RWPE2 (cell line): ENCODE measurements around the gene MICAL2.
"Not testable (repeated sequence)": the region's sequence is repeated elsewhere in the genome, so short reads cannot be mapped to it uniquely, and the experiment has no call there.

ENCODE experiments used
- ATAC-seq: fragments of 200-7000 bp; cut with Tn5 transposase; 3 replicates; pipeline ENCODE4 v1.9.1; 2021; ENCODE audit warnings: low read depth
- DNase-seq: peaks from one replicate; pipeline ENCODE4 v3.0.0-alpha.2; 2020; ENCODE audit warnings: low spot score
- H3K27ac ChIP-seq: fragments of 450-650 bp; 2 replicates; pipeline ENCODE4 v1.5.1; 2017; ENCODE audit warnings: mild to moderate bottlenecking; ENCODE audit not compliant: poor library complexity, severe bottlenecking
- H3K27me3 ChIP-seq: fragments of 250-450 bp; sonication (Bioruptor Pico); 2 replicates; pipeline ENCODE4 v1.5.1; 2021; ENCODE audit warnings: mild to moderate bottlenecking, moderate library complexity; ENCODE audit not compliant: insufficient read depth, poor library complexity, severe bottlenecking
- H3K36me3 ChIP-seq: fragments of 250-450 bp; sonication (Bioruptor Pico); 2 replicates; pipeline ENCODE4 v1.5.1; 2020; ENCODE audit warnings: low read depth, mild to moderate bottlenecking, moderate library complexity
- H3K4me1 ChIP-seq: fragments of 250-450 bp; sonication (Bioruptor Pico); 2 replicates; pipeline ENCODE4 v1.5.1; 2021; ENCODE audit warnings: mild to moderate bottlenecking, moderate library complexity; ENCODE audit not compliant: insufficient read depth, poor library complexity, severe bottlenecking
- H3K4me3 ChIP-seq: fragments of 250-450 bp; sonication (Bioruptor Pico); 2 replicates; pipeline ENCODE4 v1.5.1; 2021; ENCODE audit warnings: mild to moderate bottlenecking, moderate library complexity; ENCODE audit not compliant: severe bottlenecking
- H3K9me3 ChIP-seq: fragments of 250-450 bp; sonication (Bioruptor Pico); 2 replicates; pipeline ENCODE4 v1.5.1; 2021; ENCODE audit warnings: mild to moderate bottlenecking, moderate library complexity; ENCODE audit not compliant: severe bottlenecking
- CTCF ChIP-seq: fragments of 450-650 bp; IDR thresholded peaks from one replicate; pipeline ENCODE4 v1.5.1; 2017; ENCODE audit warnings: mild to moderate bottlenecking, moderate library complexity; ENCODE audit not compliant: poor library complexity, severe bottlenecking

MICAL2 gene

DNA sequence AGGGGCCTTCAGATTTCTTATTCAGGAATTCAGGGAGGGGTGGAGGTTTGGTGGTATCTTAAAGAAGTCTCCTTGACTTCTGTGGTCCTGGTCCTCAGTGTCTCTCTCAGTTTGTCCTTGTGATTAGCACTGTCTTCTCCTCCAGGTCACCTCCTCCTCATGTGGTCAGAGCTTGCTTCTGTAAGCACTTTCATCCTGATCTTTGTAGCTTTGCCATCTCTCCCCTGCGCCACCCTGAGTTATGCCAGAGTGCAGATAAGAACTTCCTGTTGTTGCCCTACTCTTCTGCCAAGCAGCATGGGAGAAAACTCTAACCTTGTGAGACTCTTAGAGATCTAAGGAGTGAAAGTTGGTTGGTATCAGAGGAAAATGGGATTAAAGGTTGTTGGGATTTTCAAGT is 30.9 kb downstream of the MICAL2 start:
- no peak for TF ChIP-seq CTCF
- no peak for ATAC-seq
- H3K4me3 ChIP-seq: no peak overlapping the region

DNA sequence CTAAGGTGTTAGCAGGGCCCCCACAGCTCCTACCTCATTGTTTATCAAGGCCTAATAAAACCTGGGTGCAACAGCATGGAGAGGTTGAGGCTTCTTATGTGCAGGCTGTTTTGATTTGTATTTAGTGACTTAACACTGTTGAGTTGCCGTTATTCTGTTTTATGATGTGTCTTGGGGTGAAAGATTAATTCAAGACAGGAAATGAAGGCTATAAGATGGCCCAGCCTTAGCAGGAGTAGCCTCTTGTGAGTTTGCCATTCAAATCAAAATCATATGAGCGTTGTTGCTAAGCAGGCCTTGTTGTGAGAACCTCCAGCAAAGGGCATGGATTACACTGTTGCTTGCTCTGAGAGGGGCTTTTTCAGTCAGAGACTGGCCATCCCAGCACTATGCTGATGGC is 31.8 kb downstream of the MICAL2 start:
- no peak overlapping the region for H3K4me3 ChIP-seq
- H3K27me3 ChIP-seq: no peaks in the 10 kb centered on the region
- TF ChIP-seq CTCF: no peak
- no peaks in the 10 kb centered on the region for H3K9me3 ChIP-seq
- peaks cover 96% of the 10 kb centered on the region for H3K36me3 ChIP-seq
- H3K27ac ChIP-seq: peak overlapping the region; percentile 37
- no peak for ATAC-seq
- DNase-seq: no peak
- no peaks in the 10 kb centered on the region for H3K4me1 ChIP-seq

More for the DNA sequence above, 30.9 kb downstream of the MICAL2 start:
- DNase-seq: no peak
- H3K27ac ChIP-seq: peak overlapping the region; percentile 37
- H3K27me3 ChIP-seq: no peaks in the 10 kb centered on the region
- H3K9me3 ChIP-seq: no peaks in the 10 kb centered on the region
- no peaks in the 10 kb centered on the region for H3K4me1 ChIP-seq
- peaks cover 98% of the 10 kb centered on the region for H3K36me3 ChIP-seq

DNA sequence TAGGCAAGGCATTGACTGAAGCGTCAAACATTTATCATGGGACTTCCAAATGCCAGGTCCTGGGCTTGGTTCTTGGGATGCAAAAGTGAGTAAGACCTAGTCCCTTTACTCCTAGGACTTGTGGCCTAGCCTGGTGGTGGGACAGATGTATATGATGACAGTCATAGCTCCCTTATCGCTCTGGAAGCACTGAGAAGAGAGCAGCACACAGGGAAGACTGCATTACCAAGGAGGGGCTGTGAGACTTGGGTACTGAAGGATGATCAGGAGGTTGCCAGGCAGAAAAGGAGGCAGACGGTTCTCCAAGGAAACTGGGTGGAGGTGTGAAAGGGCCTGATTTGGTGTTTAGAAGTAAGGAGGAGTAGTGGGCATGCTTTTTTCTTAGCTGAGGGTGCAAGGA is 32.5 kb downstream of the MICAL2 start:
- H3K4me1 ChIP-seq: no peaks in the 10 kb centered on the region
- H3K9me3 ChIP-seq: no peaks in the 10 kb centered on the region
- peak overlapping the region; percentile 37 for H3K27ac ChIP-seq
- no peak for ATAC-seq
- H3K4me3 ChIP-seq: no peak overlapping the region
- no peaks in the 10 kb centered on the region for H3K27me3 ChIP-seq
- TF ChIP-seq CTCF: no peak
- DNase-seq: no peak
- peaks cover 96% of the 10 kb centered on the region for H3K36me3 ChIP-seq

DNA sequence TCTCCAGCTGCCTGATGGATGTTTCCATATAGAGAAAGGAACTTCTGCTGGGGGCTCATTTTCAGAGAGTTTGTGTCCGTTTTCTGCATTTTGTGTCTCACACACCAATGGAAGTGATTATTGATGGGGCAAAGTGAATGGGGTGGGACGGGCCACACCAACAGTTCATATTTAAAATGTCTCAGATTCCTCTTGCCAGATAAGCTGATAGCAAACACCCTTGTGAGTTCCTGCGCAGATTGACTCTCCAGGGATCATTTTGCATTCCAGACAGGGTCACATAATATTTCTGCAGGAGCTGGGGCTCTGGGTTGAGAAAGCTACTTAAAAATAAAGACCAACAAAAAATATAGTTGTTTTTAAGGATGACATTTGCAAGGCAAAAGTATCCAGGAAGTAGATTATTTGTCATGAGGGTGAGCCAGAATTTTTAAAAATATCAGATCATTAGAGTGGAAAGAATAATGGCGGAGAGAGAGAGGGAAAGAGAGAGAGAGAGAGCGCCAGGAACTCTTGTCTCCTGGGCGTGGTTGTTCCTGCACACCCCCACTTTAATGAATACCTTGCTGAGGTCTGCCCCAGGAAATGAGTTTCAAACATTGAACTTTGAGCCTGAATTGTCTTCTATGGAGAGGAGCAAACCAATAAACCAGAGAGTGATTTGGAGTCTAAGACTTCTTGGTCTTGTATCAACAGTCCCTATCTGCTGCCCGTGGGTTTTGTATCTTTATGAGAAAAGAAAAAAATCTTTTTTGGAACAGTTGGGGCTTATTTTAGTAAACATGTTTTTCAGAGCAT is 33.3 kb downstream of the MICAL2 start:
- H3K9me3 ChIP-seq: no peaks in the 10 kb centered on the region
- H3K4me1 ChIP-seq: no peaks in the 10 kb centered on the region
- no peak for TF ChIP-seq CTCF
- peak overlapping the region; percentile 37 for H3K27ac ChIP-seq
- H3K27me3 ChIP-seq: no peaks in the 10 kb centered on the region
- no peak overlapping the region for H3K4me3 ChIP-seq
- peaks cover 93% of the 10 kb centered on the region for H3K36me3 ChIP-seq
- ATAC-seq: no peak
- no peak for DNase-seq

- Histone ChIP-seq H3K9me3 (no peaks in the 10 kb centered on the region), H3K36me3 (peaks cover 93% of the 10 kb centered on the region), H3K27me3 (no peaks in the 10 kb centered on the region), H3K4me3 (no peak overlapping the region), H3K4me1 (no peaks in the 10 kb centered on the region), H3K27ac (peak overlapping the region; percentile 37)
- no peak for DNase-seq
- no peak for ATAC-seq
- TF ChIP-seq CTCF: no peak
These were observed 34.2 kb downstream of the MICAL2 start for GRCh38 chr11:12144330-12145174.

GRCh38 chr11:12146678-12147077 is 36.3 kb downstream of the MICAL2 start:
- not testable (repeated sequence) for H3K4me1 ChIP-seq, H3K27ac ChIP-seq, H3K27me3 ChIP-seq, ATAC-seq, H3K9me3 ChIP-seq, H3K4me3 ChIP-seq, DNase-seq
- peaks cover 91% of the 10 kb centered on the region for H3K36me3 ChIP-seq
